ENCODE measurements around the gene CER1. TPM values are rescaled to one million over a fixed set of nuclear protein-coding genes. Genes with fewer than 3 reads are reported as not detected.

CER1 gene
- total RNA-seq, 1 donor from 2014 or later = 0.99 TPM

GRCh38 chr9:14715102-14715501 lies 7.4 kb downstream of the CER1 start:
- Mint-ChIP-seq H3K36me3 (no peaks in the 10 kb centered on the region), H3K27me3 (peaks cover 14% of the 10 kb centered on the region), H3K4me3 (no peak overlapping the region), H3K9me3 (peaks cover 5% of the 10 kb centered on the region), H3K4me1 (ENCODE audit: unreplicated experiment) (no peaks in the 10 kb centered on the region), H3K27ac (no peak overlapping the region)
- TF ChIP-seq, protein P1, sequence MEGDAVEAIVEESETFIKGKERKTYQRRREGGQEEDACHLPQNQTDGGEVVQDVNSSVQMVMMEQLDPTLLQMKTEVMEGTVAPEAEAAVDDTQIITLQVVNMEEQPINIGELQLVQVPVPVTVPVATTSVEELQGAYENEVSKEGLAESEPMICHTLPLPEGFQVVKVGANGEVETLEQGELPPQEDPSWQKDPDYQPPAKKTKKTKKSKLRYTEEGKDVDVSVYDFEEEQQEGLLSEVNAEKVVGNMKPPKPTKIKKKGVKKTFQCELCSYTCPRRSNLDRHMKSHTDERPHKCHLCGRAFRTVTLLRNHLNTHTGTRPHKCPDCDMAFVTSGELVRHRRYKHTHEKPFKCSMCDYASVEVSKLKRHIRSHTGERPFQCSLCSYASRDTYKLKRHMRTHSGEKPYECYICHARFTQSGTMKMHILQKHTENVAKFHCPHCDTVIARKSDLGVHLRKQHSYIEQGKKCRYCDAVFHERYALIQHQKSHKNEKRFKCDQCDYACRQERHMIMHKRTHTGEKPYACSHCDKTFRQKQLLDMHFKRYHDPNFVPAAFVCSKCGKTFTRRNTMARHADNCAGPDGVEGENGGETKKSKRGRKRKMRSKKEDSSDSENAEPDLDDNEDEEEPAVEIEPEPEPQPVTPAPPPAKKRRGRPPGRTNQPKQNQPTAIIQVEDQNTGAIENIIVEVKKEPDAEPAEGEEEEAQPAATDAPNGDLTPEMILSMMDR (conservative IDR thresholded peaks at IDR 0.05) = no peak
- DNase-seq (ENCODE audit: extremely low spot score, unreplicated experiment) = no peak

DNA sequence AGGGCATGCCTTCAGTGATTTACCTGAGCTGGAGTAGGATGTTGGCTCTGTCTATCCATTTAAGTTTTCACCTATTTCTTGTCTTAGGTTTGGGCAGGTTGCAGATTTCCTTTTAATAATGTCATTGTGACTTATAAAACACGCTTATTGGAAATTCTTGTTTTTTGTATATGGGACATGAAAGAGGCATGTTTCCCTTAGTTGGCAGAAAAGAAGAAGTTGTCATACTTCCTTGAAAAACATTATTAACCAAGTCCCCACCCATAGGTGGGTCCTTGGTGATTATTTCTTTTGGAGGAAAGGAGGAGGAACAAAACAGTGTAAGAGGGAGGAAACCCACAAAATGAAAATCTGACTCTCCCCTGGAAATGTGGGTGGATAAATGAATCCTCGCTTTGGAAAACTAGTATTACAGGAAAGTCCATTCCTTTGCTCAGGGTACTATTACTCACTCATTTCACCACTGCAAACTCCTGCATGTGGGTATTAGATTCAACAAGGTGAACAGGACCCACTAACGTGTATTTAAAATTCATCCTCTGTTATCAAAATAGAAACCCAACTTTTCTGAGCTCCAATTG lies 9.3 kb downstream of the CER1 start:
- DNase-seq (ENCODE audit: extremely low spot score, unreplicated experiment) = no peak
- Mint-ChIP-seq H3K27me3 (peaks cover 4% of the 10 kb centered on the region), H3K4me1 (ENCODE audit: unreplicated experiment) (no peaks in the 10 kb centered on the region), H3K9me3 (peaks cover 14% of the 10 kb centered on the region), H3K36me3 (no peaks in the 10 kb centered on the region), H3K27ac (no peak overlapping the region), H3K4me3 (no peak overlapping the region)
- TF ChIP-seq, protein P1 (conservative IDR thresholded peaks at IDR 0.05) = no peak

- Mint-ChIP-seq H3K27ac (no peak overlapping the region), H3K4me1 (ENCODE audit: unreplicated experiment) (no peaks in the 10 kb centered on the region), H3K27me3 (no peaks in the 10 kb centered on the region), H3K4me3 (no peak overlapping the region), H3K9me3 (peaks cover 14% of the 10 kb centered on the region), H3K36me3 (no peaks in the 10 kb centered on the region)
- no peak for DNase-seq (ENCODE audit: extremely low spot score, unreplicated experiment)
- TF ChIP-seq, protein P1 (conservative IDR thresholded peaks at IDR 0.05) = no peak
These were observed 11.7 kb downstream of the CER1 start for GRCh38 chr9:14710804-14711203.

GRCh38 chr9:14706530-14707140 lies 15.9 kb downstream of the CER1 start:
- H3K27me3 Mint-ChIP-seq = no peaks in the 10 kb centered on the region
- TF ChIP-seq, protein P1 (conservative IDR thresholded peaks at IDR 0.05) = no peak
- H3K4me3 Mint-ChIP-seq = no peak overlapping the region
- peaks cover 4% of the 10 kb centered on the region for H3K36me3 Mint-ChIP-seq
- no peak for DNase-seq (ENCODE audit: extremely low spot score, unreplicated experiment)
- H3K27ac Mint-ChIP-seq = no peak overlapping the region
- H3K9me3 Mint-ChIP-seq = peaks cover 19% of the 10 kb centered on the region
- no peaks in the 10 kb centered on the region for H3K4me1 Mint-ChIP-seq (ENCODE audit: unreplicated experiment)

DNA sequence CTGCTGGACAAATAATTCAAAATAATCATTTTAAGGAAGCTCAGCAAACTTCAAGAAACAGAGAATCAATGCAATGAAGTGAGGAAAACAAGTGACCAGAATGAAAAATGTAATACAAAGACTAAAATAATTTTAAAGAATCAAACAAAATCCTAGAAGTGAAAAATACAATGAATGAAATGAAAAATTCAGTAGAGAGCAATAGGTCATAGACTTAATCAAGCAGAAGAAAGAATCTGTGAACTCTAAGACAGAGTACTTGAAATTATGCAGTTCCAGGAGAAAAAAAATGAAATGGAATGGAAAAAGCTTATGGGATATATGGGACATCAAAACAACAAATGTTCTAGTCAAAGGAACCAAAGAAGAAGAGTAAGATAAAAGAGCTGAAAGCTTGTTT lies 17.5 kb downstream of the CER1 start:
- H3K9me3 Mint-ChIP-seq = peaks cover 14% of the 10 kb centered on the region
- H3K27me3 Mint-ChIP-seq = no peaks in the 10 kb centered on the region
- H3K4me1 Mint-ChIP-seq (ENCODE audit: unreplicated experiment) = no peaks in the 10 kb centered on the region
- TF ChIP-seq, protein P1 (conservative IDR thresholded peaks at IDR 0.05) = no peak
- H3K36me3 Mint-ChIP-seq = peaks cover 4% of the 10 kb centered on the region
- H3K27ac Mint-ChIP-seq = no peak overlapping the region
- no peak overlapping the region for H3K4me3 Mint-ChIP-seq
- DNase-seq (ENCODE audit: extremely low spot score, unreplicated experiment) = no peak

Measured in type B pancreatic cell (in vitro differentiated cells).